ENCODE data around the gene JAG2.

Gene JAG2

GRCh38 chr14:105160776-105161175 lies 7.8 kb downstream of the JAG2 start:
- no peak overlapping the region for H3K4me3 Mint-ChIP-seq
- peaks cover 5% of the 10 kb centered on the region for H3K4me1 Mint-ChIP-seq
- H3K27me3 Mint-ChIP-seq (ENCODE audit: low read depth), result peaks cover 5% of the 10 kb centered on the region
- TF ChIP-seq, protein P1, sequence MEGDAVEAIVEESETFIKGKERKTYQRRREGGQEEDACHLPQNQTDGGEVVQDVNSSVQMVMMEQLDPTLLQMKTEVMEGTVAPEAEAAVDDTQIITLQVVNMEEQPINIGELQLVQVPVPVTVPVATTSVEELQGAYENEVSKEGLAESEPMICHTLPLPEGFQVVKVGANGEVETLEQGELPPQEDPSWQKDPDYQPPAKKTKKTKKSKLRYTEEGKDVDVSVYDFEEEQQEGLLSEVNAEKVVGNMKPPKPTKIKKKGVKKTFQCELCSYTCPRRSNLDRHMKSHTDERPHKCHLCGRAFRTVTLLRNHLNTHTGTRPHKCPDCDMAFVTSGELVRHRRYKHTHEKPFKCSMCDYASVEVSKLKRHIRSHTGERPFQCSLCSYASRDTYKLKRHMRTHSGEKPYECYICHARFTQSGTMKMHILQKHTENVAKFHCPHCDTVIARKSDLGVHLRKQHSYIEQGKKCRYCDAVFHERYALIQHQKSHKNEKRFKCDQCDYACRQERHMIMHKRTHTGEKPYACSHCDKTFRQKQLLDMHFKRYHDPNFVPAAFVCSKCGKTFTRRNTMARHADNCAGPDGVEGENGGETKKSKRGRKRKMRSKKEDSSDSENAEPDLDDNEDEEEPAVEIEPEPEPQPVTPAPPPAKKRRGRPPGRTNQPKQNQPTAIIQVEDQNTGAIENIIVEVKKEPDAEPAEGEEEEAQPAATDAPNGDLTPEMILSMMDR (IDR thresholded peaks at IDR 0.05; ENCODE audit: unreplicated experiment in 3 of 3), result no peak
- no peaks in the 10 kb centered on the region for H3K9me3 Mint-ChIP-seq
- no peaks in the 10 kb centered on the region for H3K36me3 Mint-ChIP-seq (ENCODE audit: low read depth)
- H3K27ac Mint-ChIP-seq, result no peak overlapping the region

DNA sequence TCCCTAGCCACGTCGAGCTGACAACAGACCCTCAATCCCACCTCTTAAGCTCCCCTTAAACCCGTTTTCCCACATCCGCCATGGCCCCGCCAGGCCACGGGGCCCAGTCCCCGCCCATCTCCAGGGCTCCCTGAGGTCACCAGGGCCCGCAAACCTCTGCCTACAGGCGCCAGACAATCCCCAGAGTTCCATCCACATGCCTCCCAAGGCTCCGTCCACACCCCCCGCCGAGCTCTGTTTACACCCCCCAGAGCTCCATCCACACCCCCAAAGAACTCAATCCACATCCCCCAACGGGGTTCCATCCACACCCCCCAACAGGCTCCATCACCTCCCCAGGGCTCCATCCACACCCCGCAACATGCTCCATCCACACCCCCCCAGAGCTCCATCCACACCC lies 9.2 kb downstream of the JAG2 start:
- Mint-ChIP-seq H3K36me3 (ENCODE audit: low read depth) (no peaks in the 10 kb centered on the region), H3K9me3 (no peaks in the 10 kb centered on the region), H3K27me3 (ENCODE audit: low read depth) (no peaks in the 10 kb centered on the region), H3K4me1 (no peaks in the 10 kb centered on the region), H3K27ac (no peak overlapping the region), H3K4me3 (no peak overlapping the region)
- TF ChIP-seq, protein P1 (IDR thresholded peaks at IDR 0.05; ENCODE audit: unreplicated experiment in 3 of 3), result no peak

DNA sequence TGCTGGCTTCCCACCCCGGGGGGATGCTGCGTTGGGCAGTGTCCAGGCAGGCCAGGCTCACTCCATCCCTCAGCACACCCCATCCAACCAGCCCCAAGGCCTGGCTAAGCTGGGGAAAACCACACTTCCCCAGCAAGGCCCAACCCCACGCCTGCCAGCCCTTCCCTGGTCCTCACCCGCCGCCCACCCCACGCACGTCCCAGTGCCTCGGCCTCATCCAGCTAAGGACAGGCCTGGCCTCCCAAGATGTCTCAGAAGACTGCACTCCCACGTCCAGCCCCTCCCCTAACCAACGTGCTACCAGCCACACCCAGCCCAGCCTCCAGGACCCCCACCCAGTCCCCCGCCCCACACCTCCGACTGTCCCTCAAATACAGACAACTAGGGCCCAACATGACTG lies 9.8 kb downstream of the JAG2 start:
- Mint-ChIP-seq H3K4me3 (no peak overlapping the region), H3K27me3 (ENCODE audit: low read depth) (no peaks in the 10 kb centered on the region), H3K9me3 (no peaks in the 10 kb centered on the region), H3K36me3 (ENCODE audit: low read depth) (no peaks in the 10 kb centered on the region), H3K4me1 (no peaks in the 10 kb centered on the region), H3K27ac (no peak overlapping the region)
- TF ChIP-seq, protein P1 (IDR thresholded peaks at IDR 0.05; ENCODE audit: unreplicated experiment in 3 of 3), result no peak

DNA sequence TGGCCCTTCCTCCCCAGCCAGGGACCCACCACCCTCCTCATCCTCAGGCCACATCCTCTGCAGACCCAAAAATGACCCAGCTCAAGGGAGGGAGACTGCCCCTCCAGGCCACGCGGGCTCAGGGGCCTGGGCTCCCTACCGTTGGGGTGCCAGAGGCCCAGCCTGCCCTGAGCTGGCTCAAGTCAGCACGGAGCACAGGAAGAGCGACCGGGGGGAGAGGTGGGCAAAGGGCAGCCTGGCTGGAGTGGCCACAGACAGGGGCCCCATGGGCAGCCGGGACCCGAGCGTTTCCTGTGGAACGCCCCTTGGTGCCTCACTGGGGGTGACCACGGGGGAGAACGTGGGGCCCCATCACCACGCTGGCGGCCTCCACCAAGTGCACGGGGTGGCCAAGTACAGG lies 10.7 kb downstream of the JAG2 start:
- H3K9me3 Mint-ChIP-seq, result no peaks in the 10 kb centered on the region
- no peaks in the 10 kb centered on the region for H3K27me3 Mint-ChIP-seq (ENCODE audit: low read depth)
- H3K27ac Mint-ChIP-seq, result no peak overlapping the region
- no peaks in the 10 kb centered on the region for H3K36me3 Mint-ChIP-seq (ENCODE audit: low read depth)
- TF ChIP-seq, protein P1 (IDR thresholded peaks at IDR 0.05; ENCODE audit: unreplicated experiment in 3 of 3), result no peak
- no peak overlapping the region for H3K4me3 Mint-ChIP-seq
- H3K4me1 Mint-ChIP-seq, result no peaks in the 10 kb centered on the region

DNA sequence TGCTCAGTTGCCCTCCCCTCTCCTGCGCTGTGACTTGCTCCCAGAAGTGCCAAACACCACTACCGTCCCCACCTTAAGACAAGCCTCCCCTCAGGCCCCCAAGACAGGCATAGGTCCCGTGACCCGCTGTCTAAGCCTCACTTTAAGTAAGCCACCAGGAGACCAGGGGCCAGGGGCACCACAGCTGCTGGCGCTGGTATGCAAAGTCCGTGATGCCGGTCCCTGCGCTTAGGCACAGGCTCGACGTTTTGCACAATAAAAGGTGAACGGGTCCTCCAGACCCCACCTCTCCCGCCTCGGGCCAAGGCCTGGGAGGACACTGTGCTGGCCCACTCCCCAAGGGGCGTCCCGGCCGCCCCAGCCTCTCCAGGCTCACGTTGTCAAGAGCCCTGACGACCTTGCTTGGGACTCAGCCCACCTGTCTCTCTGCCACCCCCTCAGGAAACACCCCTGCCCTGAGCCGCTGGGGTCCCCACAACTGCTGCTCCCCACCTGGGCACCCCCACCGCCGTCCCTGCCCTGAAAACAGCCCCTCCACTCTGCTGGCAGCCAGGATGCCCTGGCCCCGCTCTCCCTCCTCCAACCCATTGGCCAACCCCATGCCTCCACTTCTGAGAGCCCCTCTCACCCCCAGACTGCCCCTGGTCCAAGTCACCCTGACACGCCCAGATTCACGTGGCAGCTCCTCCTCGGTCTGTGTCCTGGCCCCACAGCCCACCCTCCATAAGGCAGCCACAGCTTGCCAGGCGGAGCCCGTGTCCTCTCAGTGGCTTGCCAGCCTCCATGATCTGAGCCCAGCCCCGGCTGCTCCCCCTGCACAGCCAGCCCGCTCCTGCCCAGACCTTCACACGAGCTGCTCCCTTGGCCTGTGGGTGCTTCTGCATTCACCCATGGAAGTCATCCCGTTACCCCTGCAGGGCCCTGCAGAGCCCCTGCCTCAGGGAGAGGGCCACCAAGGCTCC lies 11.9 kb downstream of the JAG2 start:
- Mint-ChIP-seq H3K27ac (no peak overlapping the region), H3K36me3 (ENCODE audit: low read depth) (no peaks in the 10 kb centered on the region), H3K27me3 (ENCODE audit: low read depth) (no peaks in the 10 kb centered on the region), H3K4me3 (no peak overlapping the region), H3K4me1 (no peaks in the 10 kb centered on the region), H3K9me3 (no peaks in the 10 kb centered on the region)
- TF ChIP-seq, protein P1 (IDR thresholded peaks at IDR 0.05; ENCODE audit: unreplicated experiment in 3 of 3), result no peak

Data from nephron (organoid).